Ishikawa (cell line): ENCODE results near the gene MAML2.

Source experiments
- CEBPB ChIP-seq: IDR thresholded peaks from 2 replicates; pipeline ENCODE4 v1.6.1; 2012
- CREB1 ChIP-seq: IDR thresholded peaks from 2 replicates; pipeline ENCODE4 v1.6.1; 2012; ENCODE audit warnings: low read depth
- EGR1 ChIP-seq: IDR thresholded peaks from 2 replicates; pipeline ENCODE4 v1.6.1; 2012
- EP300 ChIP-seq: IDR thresholded peaks from 2 replicates; pipeline ENCODE4 v1.6.1; 2012; ENCODE audit warnings: borderline replicate concordance
- FOXM1 ChIP-seq: IDR thresholded peaks from 2 replicates; pipeline ENCODE4 v1.6.1; 2012; ENCODE audit warnings: low read depth, borderline replicate concordance
- NFIC ChIP-seq: IDR thresholded peaks from 2 replicates; pipeline ENCODE4 v1.6.1; 2012
- RAD21 ChIP-seq: IDR thresholded peaks from 2 replicates; pipeline ENCODE4 v1.6.1; 2012; ENCODE audit warnings: low read depth
- REST ChIP-seq: IDR thresholded peaks from 2 replicates; pipeline ENCODE4 v1.6.1; 2012; ENCODE audit warnings: low read depth, mild to moderate bottlenecking
- TAF1 ChIP-seq: IDR thresholded peaks from 2 replicates; pipeline ENCODE4 v1.6.1; 2012; ENCODE audit warnings: low read depth, mild to moderate bottlenecking
- TCF12 ChIP-seq: IDR thresholded peaks from 2 replicates; pipeline ENCODE4 v1.6.1; 2012; ENCODE audit warnings: low read depth
- TEAD4 ChIP-seq: IDR thresholded peaks from 2 replicates; pipeline ENCODE4 v1.6.1; 2012
- USF1 ChIP-seq: IDR thresholded peaks from 2 replicates; pipeline ENCODE4 v1.6.1; 2012
- YY1 ChIP-seq: IDR thresholded peaks from 2 replicates; pipeline ENCODE4 v1.6.1; 2012; ENCODE audit warnings: low read depth
- ZBTB7A ChIP-seq: IDR thresholded peaks from 2 replicates; pipeline ENCODE4 v1.6.1; 2012; ENCODE audit warnings: low read depth
- TF ChIP-seq, protein P1 (sequence below): IDR thresholded peaks from 2 replicates; pipeline ENCODE4 v1.6.1; 2012

The MAML2 gene

DNA sequence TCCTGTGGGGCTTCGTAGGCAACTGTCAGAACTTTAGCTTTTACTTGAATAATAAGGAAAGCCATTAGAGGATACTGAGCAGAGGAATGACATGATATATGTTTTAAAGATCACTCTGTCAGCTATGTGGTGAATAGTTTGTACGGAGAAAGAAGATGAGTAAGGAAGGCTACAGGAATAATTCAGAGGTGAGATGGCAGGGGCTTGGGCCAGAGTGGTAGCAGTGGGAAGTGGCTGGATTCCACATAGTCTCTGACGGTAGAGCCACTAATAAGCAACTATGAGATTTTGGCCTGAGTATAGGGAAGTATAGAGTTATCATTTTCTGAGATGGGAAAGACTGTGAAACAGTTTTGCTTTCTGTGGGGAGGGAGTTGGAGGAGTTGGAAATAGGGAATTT lies 325.1 kb downstream of the MAML2 start:
- TF ChIP-seq TEAD4 (no peak), ZBTB7A (no peak), CREB1 (no peak), RAD21 (no peak), TCF12 (no peak), TAF1 (no peak), EGR1 (no peak), FOXM1 (no peak), EP300 (no peak), CEBPB (no peak), NFIC (no peak), REST (no peak), YY1 (no peak), USF1 (no peak)
- TF ChIP-seq, protein P1, sequence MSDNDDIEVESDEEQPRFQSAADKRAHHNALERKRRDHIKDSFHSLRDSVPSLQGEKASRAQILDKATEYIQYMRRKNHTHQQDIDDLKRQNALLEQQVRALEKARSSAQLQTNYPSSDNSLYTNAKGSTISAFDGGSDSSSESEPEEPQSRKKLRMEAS: no peak

GRCh38 chr11:96016978-96017502 lies 326.0 kb downstream of the MAML2 start:
- TF ChIP-seq RAD21 (no peak), TEAD4 (no peak), YY1 (no peak), CEBPB (no peak), ZBTB7A (no peak), REST (no peak), NFIC (no peak), EGR1 (no peak), USF1 (no peak)

DNA sequence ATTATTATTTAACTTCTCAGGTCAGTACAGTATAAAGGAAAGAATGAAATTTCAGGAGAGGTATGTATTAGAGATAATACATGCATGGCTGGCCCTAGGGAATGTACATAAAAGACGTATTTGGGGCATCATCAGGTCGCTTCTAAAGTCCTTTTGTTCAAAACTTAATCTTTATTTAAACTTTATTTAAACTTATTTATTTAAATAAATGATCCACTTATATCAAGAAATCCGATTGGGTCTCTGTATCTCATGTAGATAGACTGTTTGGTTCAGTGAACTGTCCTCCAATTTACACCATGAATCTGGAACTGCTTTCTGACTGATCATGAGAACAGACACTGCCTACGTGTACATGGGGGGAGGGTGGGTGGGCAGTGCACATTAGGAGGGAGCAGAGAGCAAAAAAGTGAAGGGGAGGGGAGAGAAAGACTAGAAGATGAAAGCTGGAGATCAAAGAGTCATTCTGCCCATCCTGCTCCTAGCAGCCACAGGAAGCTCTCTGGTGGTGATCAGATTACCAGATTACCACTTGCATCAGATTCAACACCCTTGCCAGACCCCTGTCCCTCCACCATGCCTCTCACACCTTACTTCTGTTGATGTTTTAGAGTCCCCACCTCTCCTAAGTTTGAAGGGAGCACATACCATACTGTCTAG lies 327.0 kb downstream of the MAML2 start:
- TF ChIP-seq EP300 (no peak), TCF12 (no peak), NFIC (no peak), USF1 (no peak), YY1 (no peak), TEAD4 (no peak), CREB1 (no peak), EGR1 (no peak), REST (no peak)
- TF ChIP-seq, protein P1: no peak

- TF ChIP-seq TCF12 (no peak), EP300 (no peak), RAD21 (no peak), CREB1 (no peak), TAF1 (no peak), FOXM1 (no peak), TEAD4 (no peak), NFIC (no peak), ZBTB7A (no peak), YY1 (no peak), EGR1 (no peak), USF1 (no peak), CEBPB (no peak), REST (no peak)
- TF ChIP-seq, protein P1: no peak
These were observed 328.8 kb downstream of the MAML2 start for GRCh38 chr11:96014217-96014616.
